ENCODE measurements around the gene RCL1. TPM values are rescaled to one million over a fixed set of nuclear protein-coding genes. Genes with fewer than 3 reads are reported as not detected.
"Not testable (repeated sequence)": the region's sequence is repeated elsewhere in the genome, so short reads cannot be mapped to it uniquely, and the experiment has no call there.

The RCL1 gene
- polyA plus RNA-seq = 10 to 100 TPM in 1 of 2 donors, 1 to 10 TPM in 1; 8.5 to 10.8 TPM

DNA sequence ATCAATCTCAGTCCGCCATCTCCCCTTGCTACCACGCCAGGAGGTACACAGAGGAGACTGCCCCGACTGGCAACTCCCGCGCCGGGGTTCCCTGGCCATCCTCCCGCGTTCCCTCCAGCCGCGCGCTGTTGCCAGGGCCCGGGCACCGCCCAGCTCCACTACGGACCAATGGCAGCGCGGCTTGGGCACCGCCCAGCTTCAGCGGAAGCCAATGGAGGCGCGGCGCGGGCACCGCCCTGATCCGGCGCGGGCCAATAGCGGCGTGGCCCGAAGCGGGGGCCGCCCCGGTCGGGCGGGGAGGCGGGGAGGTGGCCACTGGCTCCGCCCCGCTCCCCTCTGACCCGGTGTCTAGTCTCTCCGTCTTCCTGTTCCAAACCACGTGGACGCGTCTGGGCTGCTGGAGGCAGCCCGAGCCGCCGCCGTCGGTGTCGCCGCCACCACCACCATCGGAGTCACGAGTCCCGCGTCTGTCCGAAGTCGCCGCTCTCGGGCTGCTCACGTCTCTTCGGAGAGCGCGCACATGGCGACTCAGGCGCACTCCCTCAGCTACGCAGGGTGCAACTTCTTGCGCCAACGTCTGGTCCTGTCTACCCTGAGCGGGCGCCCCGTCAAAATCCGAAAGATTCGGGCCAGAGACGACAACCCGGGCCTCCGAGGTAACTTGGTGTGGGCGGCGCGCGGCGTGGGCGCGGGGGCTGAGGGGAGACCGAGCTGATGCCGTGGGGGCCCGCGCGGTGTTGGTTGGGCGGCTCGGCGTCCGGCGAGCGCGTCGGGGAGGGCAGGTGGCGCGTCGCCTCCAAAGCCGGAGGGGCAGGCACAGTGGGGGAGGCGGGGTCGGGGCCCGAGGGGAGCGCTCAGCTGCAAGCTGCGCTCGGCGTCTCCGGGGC lies at the start of gene RCL1:
Gene RCL1 (plus strand): TSS at position 373 of the 887 bp plus-strand sequence. CDS start 148 bp downstream, at position 521.
- WGBS, 2 donors = 0 to 1% methylated on average over 88 to 106 of the region's 106 CpGs
- no peaks in the 10 kb centered on the region for H3K27me3 ChIP-seq (ENCODE audit: control insufficient read depth in 1 of 2, insufficient read depth in 2 of 2, low read length in 2 of 2)
- H3K9me3 ChIP-seq (ENCODE audit: control insufficient read depth in 2 of 2, insufficient read depth in 1 of 2, low read depth in 1 of 2, low read length in 1 of 2) = no peaks in the 10 kb centered on the region
- H3K4me3 ChIP-seq (ENCODE audit: low read depth in 1 of 2, low read length in 2 of 2) = peak within 1 kb of the TSS; percentile 73 to 92
- H3K27ac ChIP-seq (ENCODE audit: low read depth in 2 of 2, low read length in 1 of 2) = peak within 1 kb of the TSS; percentile 80 to 84
- peaks cover 0 to 4% of the 10 kb centered on the region in 2 donors for H3K4me1 ChIP-seq (ENCODE audit: control insufficient read depth in 2 of 2, insufficient read depth in 2 of 2, low read length in 1 of 2)
- no peaks in the 10 kb centered on the region for H3K36me3 ChIP-seq (ENCODE audit: control insufficient read depth in 2 of 2, insufficient read depth in 2 of 2, low read length in 1 of 2)

- Histone ChIP-seq H3K27ac (ENCODE audit: low read depth in 2 of 2, low read length in 1 of 2) (peak overlapping the region; percentile 59 to 76), H3K4me3 (ENCODE audit: low read depth in 1 of 2, low read length in 2 of 2) (no peak overlapping the region), H3K27me3 (ENCODE audit: control insufficient read depth in 1 of 2, insufficient read depth in 2 of 2, low read length in 2 of 2) (no peaks in the 10 kb centered on the region), H3K9me3 (ENCODE audit: control insufficient read depth in 2 of 2, insufficient read depth in 1 of 2, low read depth in 1 of 2, low read length in 1 of 2) (no peaks in the 10 kb centered on the region), H3K36me3 (ENCODE audit: control insufficient read depth in 2 of 2, insufficient read depth in 2 of 2, low read length in 1 of 2) (no peaks in the 10 kb centered on the region), H3K4me1 (ENCODE audit: control insufficient read depth in 2 of 2, insufficient read depth in 2 of 2, low read length in 1 of 2) (peaks cover 0 to 7% of the 10 kb centered on the region in 2 donors)
- 51 to 59% methylated on average over 5 of the region's 5 CpGs for WGBS, 2 donors
Observed at GRCh38 chr9:4743131-4743875, 49.4 kb upstream of the RCL1 start.

DNA sequence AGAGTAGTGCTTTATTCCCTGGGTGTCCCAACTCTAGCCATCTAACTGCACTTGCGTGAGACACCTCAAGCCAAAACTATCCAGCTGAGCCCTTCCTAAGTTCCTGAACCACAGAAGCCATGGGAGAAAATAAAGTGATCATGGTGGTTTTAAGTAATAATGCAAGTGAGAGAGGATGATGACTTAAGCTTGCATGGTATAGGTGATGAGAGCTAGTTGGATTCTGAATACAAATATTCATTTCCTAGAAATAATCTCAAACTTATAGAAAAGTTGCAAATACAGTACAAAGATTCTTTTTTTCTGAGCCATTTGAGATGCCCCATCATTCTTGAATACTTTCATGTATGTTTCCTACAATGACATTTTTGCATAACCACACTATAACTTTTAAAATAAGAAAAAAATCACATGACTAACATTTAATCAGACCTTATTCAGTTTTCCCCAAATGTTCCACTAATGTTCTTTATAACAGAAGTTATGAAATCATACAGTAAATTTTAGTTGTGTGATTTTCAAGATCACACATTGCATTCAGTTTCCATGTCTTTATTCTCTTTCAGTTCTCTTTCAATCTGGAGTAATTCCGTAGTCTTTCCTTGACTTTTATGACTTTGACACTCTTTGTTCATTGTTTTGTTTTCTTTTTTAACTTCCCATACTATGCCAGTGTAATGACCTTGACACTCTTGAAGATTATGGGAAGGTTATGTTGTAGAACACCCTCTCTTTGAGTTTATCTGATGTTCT lies 46.3 kb upstream of the RCL1 start:
- Histone ChIP-seq H3K27ac (ENCODE audit: low read depth in 2 of 2, low read length in 1 of 2) (no peak overlapping the region), H3K9me3 (ENCODE audit: control insufficient read depth in 2 of 2, insufficient read depth in 1 of 2, low read depth in 1 of 2, low read length in 1 of 2) (no peaks in the 10 kb centered on the region)
- WGBS, 2 donors = 73 to 88% methylated on average over 2 of the region's 2 CpGs

GRCh38 chr9:4748612-4749011 lies 44.1 kb upstream of the RCL1 start:
- H3K9me3 ChIP-seq (ENCODE audit: control insufficient read depth in 2 of 2, insufficient read depth in 1 of 2, low read depth in 1 of 2, low read length in 1 of 2) = no peaks in the 10 kb centered on the region
- H3K4me3 ChIP-seq (ENCODE audit: low read depth in 1 of 2, low read length in 2 of 2) = no peak overlapping the region
- H3K27ac ChIP-seq (ENCODE audit: low read depth in 2 of 2, low read length in 1 of 2) = no peak overlapping the region
- no peaks in the 10 kb centered on the region for H3K4me1 ChIP-seq (ENCODE audit: control insufficient read depth in 2 of 2, insufficient read depth in 2 of 2, low read length in 1 of 2)
- no peaks in the 10 kb centered on the region for H3K27me3 ChIP-seq (ENCODE audit: control insufficient read depth in 1 of 2, insufficient read depth in 2 of 2, low read length in 2 of 2)
- WGBS, 2 donors = 91 to 95% methylated on average over 5 of the region's 5 CpGs
- no peaks in the 10 kb centered on the region for H3K36me3 ChIP-seq (ENCODE audit: control insufficient read depth in 2 of 2, insufficient read depth in 2 of 2, low read length in 1 of 2)

More for the DNA sequence above, 46.3 kb upstream of the RCL1 start:
- no peaks in the 10 kb centered on the region for H3K4me1 ChIP-seq (ENCODE audit: control insufficient read depth in 2 of 2, insufficient read depth in 2 of 2, low read length in 1 of 2)
- no peak overlapping the region for H3K4me3 ChIP-seq (ENCODE audit: low read depth in 1 of 2, low read length in 2 of 2)
- H3K27me3 ChIP-seq (ENCODE audit: control insufficient read depth in 1 of 2, insufficient read depth in 2 of 2, low read length in 2 of 2) = no peaks in the 10 kb centered on the region
- H3K36me3 ChIP-seq (ENCODE audit: control insufficient read depth in 2 of 2, insufficient read depth in 2 of 2, low read length in 1 of 2) = no peaks in the 10 kb centered on the region

DNA sequence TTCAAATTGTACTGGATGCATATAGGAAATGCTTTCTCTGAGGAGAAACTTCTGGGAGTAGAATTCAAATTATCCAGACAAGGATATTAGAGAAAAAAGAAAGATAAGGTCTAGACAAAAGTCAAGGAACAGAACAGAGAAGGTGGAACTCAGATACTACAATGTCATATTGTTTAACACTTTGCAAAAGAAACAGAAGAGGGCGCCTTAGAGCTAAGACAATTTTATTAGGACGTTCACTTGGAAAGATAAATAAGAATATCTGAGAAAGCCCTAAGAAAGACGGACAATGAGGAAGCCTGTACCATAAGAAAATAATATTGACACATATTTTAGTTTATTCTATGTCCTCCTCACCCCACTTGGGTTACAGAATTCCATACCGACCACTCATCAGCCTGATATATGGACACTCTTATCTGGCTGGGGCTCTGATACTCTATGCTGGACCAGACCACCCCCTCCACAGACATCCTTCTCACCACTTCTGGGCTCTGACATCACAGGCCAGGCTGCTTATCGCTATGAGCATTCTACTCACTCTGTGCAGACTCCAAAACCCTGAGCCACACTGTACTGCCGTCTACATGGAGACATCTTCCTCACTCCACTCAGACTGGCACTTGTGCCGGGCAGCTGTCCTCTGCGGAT lies 42.6 kb upstream of the RCL1 start:
- Histone ChIP-seq H3K36me3 (ENCODE audit: control insufficient read depth in 2 of 2, insufficient read depth in 2 of 2, low read length in 1 of 2) (no peaks in the 10 kb centered on the region), H3K4me3 (ENCODE audit: low read depth in 1 of 2, low read length in 2 of 2) (no peak overlapping the region), H3K27ac (ENCODE audit: low read depth in 2 of 2, low read length in 1 of 2) (no peak overlapping the region), H3K27me3 (ENCODE audit: control insufficient read depth in 1 of 2, insufficient read depth in 2 of 2, low read length in 2 of 2) (no peaks in the 10 kb centered on the region), H3K9me3 (ENCODE audit: control insufficient read depth in 2 of 2, insufficient read depth in 1 of 2, low read depth in 1 of 2, low read length in 1 of 2) (no peaks in the 10 kb centered on the region), H3K4me1 (ENCODE audit: control insufficient read depth in 2 of 2, insufficient read depth in 2 of 2, low read length in 1 of 2) (no peaks in the 10 kb centered on the region)
- 44 to 47% methylated on average over 8 of the region's 8 CpGs for WGBS, 2 donors

DNA sequence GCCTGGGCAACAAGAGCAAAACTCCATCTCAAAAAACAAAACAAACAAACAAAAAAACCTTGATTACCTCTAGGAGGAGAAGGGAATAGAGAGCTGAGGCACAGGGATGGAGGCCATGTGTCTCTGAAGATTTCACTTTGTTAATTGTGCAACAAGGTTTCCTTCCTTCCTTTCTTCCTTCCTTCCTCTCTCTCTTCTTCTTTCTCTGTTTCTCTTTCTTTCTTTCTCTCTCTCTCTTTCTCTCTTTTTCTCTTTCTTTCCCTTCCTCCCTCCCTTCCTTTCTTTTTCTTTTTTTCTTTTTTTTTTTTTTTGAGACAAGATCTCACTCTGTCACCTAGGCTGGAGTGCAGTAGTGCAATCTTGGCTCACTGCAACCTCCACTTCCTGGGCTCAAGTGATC lies 38.2 kb upstream of the RCL1 start:
- H3K27me3 ChIP-seq (ENCODE audit: control insufficient read depth in 1 of 2, insufficient read depth in 2 of 2, low read length in 2 of 2); H3K36me3 ChIP-seq (ENCODE audit: control insufficient read depth in 2 of 2, insufficient read depth in 2 of 2, low read length in 1 of 2); H3K4me1 ChIP-seq (ENCODE audit: control insufficient read depth in 2 of 2, insufficient read depth in 2 of 2, low read length in 1 of 2); H3K9me3 ChIP-seq (ENCODE audit: control insufficient read depth in 2 of 2, insufficient read depth in 1 of 2, low read depth in 1 of 2, low read length in 1 of 2); H3K4me3 ChIP-seq (ENCODE audit: low read depth in 1 of 2, low read length in 2 of 2); H3K27ac ChIP-seq (ENCODE audit: low read depth in 2 of 2, low read length in 1 of 2): not testable (repeated sequence)

- 61 to 63% methylated on average over 5 of the region's 5 CpGs for WGBS, 2 donors
- H3K9me3 ChIP-seq (ENCODE audit: control insufficient read depth in 2 of 2, insufficient read depth in 1 of 2, low read depth in 1 of 2, low read length in 1 of 2) = no peaks in the 10 kb centered on the region
- no peaks in the 10 kb centered on the region for H3K27me3 ChIP-seq (ENCODE audit: control insufficient read depth in 1 of 2, insufficient read depth in 2 of 2, low read length in 2 of 2)
- H3K4me1 ChIP-seq (ENCODE audit: control insufficient read depth in 2 of 2, insufficient read depth in 2 of 2, low read length in 1 of 2) = no peaks in the 10 kb centered on the region
- H3K36me3 ChIP-seq (ENCODE audit: control insufficient read depth in 2 of 2, insufficient read depth in 2 of 2, low read length in 1 of 2) = no peaks in the 10 kb centered on the region
- H3K4me3 ChIP-seq (ENCODE audit: low read depth in 1 of 2, low read length in 2 of 2) = no peak overlapping the region
- H3K27ac ChIP-seq (ENCODE audit: low read depth in 2 of 2, low read length in 1 of 2) = no peak overlapping the region
Observed at GRCh38 chr9:4755026-4755609, 37.6 kb upstream of the RCL1 start.

GRCh38 chr9:4756420-4756819 lies 36.3 kb upstream of the RCL1 start:
- Histone ChIP-seq H3K9me3 (ENCODE audit: control insufficient read depth in 2 of 2, insufficient read depth in 1 of 2, low read depth in 1 of 2, low read length in 1 of 2) (no peaks in the 10 kb centered on the region), H3K4me1 (ENCODE audit: control insufficient read depth in 2 of 2, insufficient read depth in 2 of 2, low read length in 1 of 2) (no peaks in the 10 kb centered on the region), H3K4me3 (ENCODE audit: low read depth in 1 of 2, low read length in 2 of 2) (no peak overlapping the region), H3K27ac (ENCODE audit: low read depth in 2 of 2, low read length in 1 of 2) (no peak overlapping the region), H3K27me3 (ENCODE audit: control insufficient read depth in 1 of 2, insufficient read depth in 2 of 2, low read length in 2 of 2) (no peaks in the 10 kb centered on the region), H3K36me3 (ENCODE audit: control insufficient read depth in 2 of 2, insufficient read depth in 2 of 2, low read length in 1 of 2) (no peaks in the 10 kb centered on the region)
- 75 to 86% methylated on average over 4 of the region's 4 CpGs for WGBS, 2 donors

DNA sequence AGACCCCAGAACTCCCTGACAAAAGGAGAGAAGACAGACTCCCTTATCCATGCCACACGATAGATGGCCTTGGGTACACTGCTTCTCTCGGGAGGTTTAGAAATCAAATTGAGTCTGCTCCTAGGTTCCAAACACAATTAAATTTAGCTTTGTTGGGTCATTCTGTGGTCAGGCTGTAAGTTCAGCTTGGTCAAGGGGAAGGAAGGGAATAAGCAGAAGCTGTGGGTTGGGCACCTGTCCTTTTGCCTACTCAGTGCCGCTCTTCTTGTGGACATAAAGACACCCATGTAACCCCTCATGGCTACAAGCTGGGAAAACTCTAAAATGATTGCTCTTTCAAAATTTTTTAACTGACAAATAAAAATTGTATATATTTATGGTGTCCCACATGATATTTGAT lies 32.6 kb upstream of the RCL1 start:
- peaks cover 0 to 2% of the 10 kb centered on the region in 2 donors for H3K4me1 ChIP-seq (ENCODE audit: control insufficient read depth in 2 of 2, insufficient read depth in 2 of 2, low read length in 1 of 2)
- H3K9me3 ChIP-seq (ENCODE audit: control insufficient read depth in 2 of 2, insufficient read depth in 1 of 2, low read depth in 1 of 2, low read length in 1 of 2) = no peaks in the 10 kb centered on the region
- no peak overlapping the region for H3K27ac ChIP-seq (ENCODE audit: low read depth in 2 of 2, low read length in 1 of 2)
- WGBS, 2 donors = 85 to 91% methylated on average over 3 of the region's 3 CpGs
- no peak overlapping the region for H3K4me3 ChIP-seq (ENCODE audit: low read depth in 1 of 2, low read length in 2 of 2)
- H3K36me3 ChIP-seq (ENCODE audit: control insufficient read depth in 2 of 2, insufficient read depth in 2 of 2, low read length in 1 of 2) = no peaks in the 10 kb centered on the region
- H3K27me3 ChIP-seq (ENCODE audit: control insufficient read depth in 1 of 2, insufficient read depth in 2 of 2, low read length in 2 of 2) = no peaks in the 10 kb centered on the region

All from esophagus (tissue), 2 donors.